ENCODE data around the gene SERPINC1.

The SERPINC1 gene

DNA sequence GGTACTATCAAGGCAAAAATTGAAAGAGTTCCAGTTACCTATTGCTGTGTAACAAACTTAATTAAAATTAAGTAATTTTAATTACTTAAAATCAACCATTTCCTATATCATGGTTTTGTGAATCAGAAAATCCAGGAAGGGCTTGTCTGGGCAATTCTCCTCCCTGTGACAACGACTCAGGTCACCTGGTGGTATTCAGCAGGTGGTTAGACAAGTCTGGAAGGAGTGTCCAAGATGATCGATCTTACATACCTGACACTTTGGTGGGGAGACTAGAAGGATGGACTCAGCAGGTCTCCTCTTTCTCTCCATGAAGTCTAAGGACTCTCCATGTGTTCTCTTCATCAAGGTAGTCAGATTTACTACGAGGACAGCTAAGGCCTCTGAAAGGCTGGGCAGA lies 22.9 kb downstream of the SERPINC1 start:
- Histone ChIP-seq H3K4me3 (ENCODE audit: control insufficient read depth in 1 of 7, extremely low read depth in 1 of 7, insufficient read depth in 4 of 7, low read depth in 2 of 7, low read length in 6 of 7) (no peak overlapping the region), H3K27ac (ENCODE audit: insufficient read depth in 1 of 2, low read depth in 1 of 2, low read length in 2 of 2, poor library complexity in 1 of 2, severe bottlenecking in 2 of 2) (no peak overlapping the region), H3K9me3 (ENCODE audit: control extremely low read depth in 1 of 5, control insufficient read depth in 4 of 5, insufficient read depth in 2 of 5, low read depth in 1 of 5, low read length in 4 of 5) (no peaks in the 10 kb centered on the region), H3K27me3 (replicated peaks in 2 of 5; ENCODE audit: control insufficient read depth in 4 of 5, insufficient read depth in 5 of 5, low read length in 4 of 5) (no peaks in the 10 kb centered on the region), H3K36me3 (ENCODE audit: control insufficient read depth in 4 of 4, insufficient read depth in 4 of 4, low read length in 3 of 4) (peaks cover 0 to 8% (median under 1%) of the 10 kb centered on the region in 4 experiments), H3K4me1 (ENCODE audit: control extremely low read depth in 1 of 4, control insufficient read depth in 4 of 4, insufficient read depth in 4 of 4, low read length in 3 of 4) (no peaks in the 10 kb centered on the region)
- WGBS (ENCODE audit: insufficient coverage), result 100% methylated on average over 1 of the region's 3 CpGs
- DNase-seq, result no peak
- POLR2A ChIA-PET, result no interaction called here
- CTCF ChIA-PET, result no interaction called here

DNA sequence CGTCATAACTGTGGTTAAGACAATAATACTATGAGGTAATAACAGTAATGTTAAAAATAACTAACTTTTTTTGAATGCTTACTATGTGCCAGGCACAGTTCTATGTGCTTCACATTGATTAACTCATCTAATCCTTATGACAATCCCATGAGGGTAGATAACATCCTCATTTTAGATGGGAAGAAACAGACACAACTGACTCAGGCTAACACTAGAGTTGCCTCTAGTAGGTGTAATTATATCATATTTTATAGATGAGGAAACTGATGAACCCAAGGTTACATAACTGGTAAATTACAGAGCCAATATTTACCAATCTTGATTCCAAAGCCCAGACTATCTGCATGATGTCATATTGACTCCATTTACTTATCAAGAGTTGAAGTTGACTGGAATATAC lies 23.5 kb downstream of the SERPINC1 start:
- no peak for DNase-seq
- no peaks in the 10 kb centered on the region for H3K9me3 ChIP-seq (ENCODE audit: control extremely low read depth in 1 of 5, control insufficient read depth in 4 of 5, insufficient read depth in 2 of 5, low read depth in 1 of 5, low read length in 4 of 5)
- ChIA-PET CTCF (no interaction called here), POLR2A (no interaction called here)
- H3K36me3 ChIP-seq (ENCODE audit: control insufficient read depth in 4 of 4, insufficient read depth in 4 of 4, low read length in 3 of 4), result peaks cover 0 to 8% (median under 1%) of the 10 kb centered on the region in 4 experiments
- no peak overlapping the region for H3K27ac ChIP-seq (ENCODE audit: insufficient read depth in 1 of 2, low read depth in 1 of 2, low read length in 2 of 2, poor library complexity in 1 of 2, severe bottlenecking in 2 of 2)
- no CpG with 5 or more reads among the region's 1 CpG for WGBS (ENCODE audit: insufficient coverage)
- no peaks in the 10 kb centered on the region for H3K27me3 ChIP-seq (replicated peaks in 2 of 5; ENCODE audit: control insufficient read depth in 4 of 5, insufficient read depth in 5 of 5, low read length in 4 of 5)
- H3K4me1 ChIP-seq (ENCODE audit: control extremely low read depth in 1 of 4, control insufficient read depth in 4 of 4, insufficient read depth in 4 of 4, low read length in 3 of 4), result no peaks in the 10 kb centered on the region
- no peak overlapping the region for H3K4me3 ChIP-seq (ENCODE audit: control insufficient read depth in 1 of 7, extremely low read depth in 1 of 7, insufficient read depth in 4 of 7, low read depth in 2 of 7, low read length in 6 of 7)

DNA sequence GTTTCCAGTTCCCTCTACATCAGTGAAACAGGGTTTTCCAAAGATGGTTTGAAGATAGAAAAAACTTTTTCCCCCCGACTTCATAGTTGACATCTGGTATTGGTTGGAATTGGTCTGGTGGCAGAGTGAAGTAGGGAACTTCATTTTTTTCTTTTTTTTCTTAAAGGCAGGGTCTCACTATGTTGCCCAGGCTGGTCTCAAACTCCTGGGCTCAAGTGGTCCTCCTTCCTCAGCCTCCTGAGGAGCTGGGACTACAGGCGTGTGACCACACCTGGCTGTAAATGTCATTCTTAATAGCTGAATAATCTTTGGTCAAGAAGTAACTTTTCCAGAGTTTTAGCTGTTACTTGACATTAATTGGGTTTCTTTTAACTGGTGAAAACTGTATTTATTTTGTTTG lies 27.2 kb downstream of the SERPINC1 start:
- Histone ChIP-seq H3K27me3 (replicated peaks in 2 of 5; ENCODE audit: control insufficient read depth in 4 of 5, insufficient read depth in 5 of 5, low read length in 4 of 5) (no peaks in the 10 kb centered on the region), H3K4me1 (ENCODE audit: control extremely low read depth in 1 of 4, control insufficient read depth in 4 of 4, insufficient read depth in 4 of 4, low read length in 3 of 4) (no peaks in the 10 kb centered on the region), H3K27ac (ENCODE audit: insufficient read depth in 1 of 2, low read depth in 1 of 2, low read length in 2 of 2, poor library complexity in 1 of 2, severe bottlenecking in 2 of 2) (no peak overlapping the region), H3K4me3 (ENCODE audit: control insufficient read depth in 1 of 7, extremely low read depth in 1 of 7, insufficient read depth in 4 of 7, low read depth in 2 of 7, low read length in 6 of 7) (no peak overlapping the region), H3K36me3 (ENCODE audit: control insufficient read depth in 4 of 4, insufficient read depth in 4 of 4, low read length in 3 of 4) (peaks cover 2 to 19% (median 15%) of the 10 kb centered on the region in 4 experiments), H3K9me3 (ENCODE audit: control extremely low read depth in 1 of 5, control insufficient read depth in 4 of 5, insufficient read depth in 2 of 5, low read depth in 1 of 5, low read length in 4 of 5) (no peaks in the 10 kb centered on the region)
- CTCF ChIA-PET, result no interaction called here
- no peak for DNase-seq
- POLR2A ChIA-PET, result no interaction called here
- WGBS (ENCODE audit: insufficient coverage), result 100% methylated on average over 1 of the region's 2 CpGs

GRCh38 chr1:173888749-173889148 lies 28.4 kb downstream of the SERPINC1 start:
- H3K9me3 ChIP-seq (ENCODE audit: control extremely low read depth in 1 of 5, control insufficient read depth in 4 of 5, insufficient read depth in 2 of 5, low read depth in 1 of 5, low read length in 4 of 5), result no peaks in the 10 kb centered on the region
- H3K4me1 ChIP-seq (ENCODE audit: control extremely low read depth in 1 of 4, control insufficient read depth in 4 of 4, insufficient read depth in 4 of 4, low read length in 3 of 4), result no peaks in the 10 kb centered on the region
- CTCF ChIA-PET, result interaction anchor here (0.6 to 1.1 kb wide), 3 partner anchors 15 to 1940 kb away, joined by 3 to 4 read pairs (median 3); no protein-coding TSS in a partner anchor
- peaks cover 2 to 17% (median 10%) of the 10 kb centered on the region in 4 experiments for H3K36me3 ChIP-seq (ENCODE audit: control insufficient read depth in 4 of 4, insufficient read depth in 4 of 4, low read length in 3 of 4)
- no peak overlapping the region for H3K4me3 ChIP-seq (ENCODE audit: control insufficient read depth in 1 of 7, extremely low read depth in 1 of 7, insufficient read depth in 4 of 7, low read depth in 2 of 7, low read length in 6 of 7)
- POLR2A ChIA-PET, result interaction anchor here (1.0 kb wide), 1 partner anchor 20 kb away, joined by 3 read pairs; no protein-coding TSS in a partner anchor
- no peak overlapping the region for H3K27ac ChIP-seq (ENCODE audit: insufficient read depth in 1 of 2, low read depth in 1 of 2, low read length in 2 of 2, poor library complexity in 1 of 2, severe bottlenecking in 2 of 2)
- H3K27me3 ChIP-seq (replicated peaks in 2 of 5; ENCODE audit: control insufficient read depth in 4 of 5, insufficient read depth in 5 of 5, low read length in 4 of 5), result no peaks in the 10 kb centered on the region
- DNase-seq, result no peak

GRCh38 chr1:173887627-173888026 lies 29.5 kb downstream of the SERPINC1 start:
- ChIA-PET CTCF (no interaction called here), POLR2A (no interaction called here)
- H3K27me3 ChIP-seq (replicated peaks in 2 of 5; ENCODE audit: control insufficient read depth in 4 of 5, insufficient read depth in 5 of 5, low read length in 4 of 5), result no peaks in the 10 kb centered on the region
- H3K27ac ChIP-seq (ENCODE audit: insufficient read depth in 1 of 2, low read depth in 1 of 2, low read length in 2 of 2, poor library complexity in 1 of 2, severe bottlenecking in 2 of 2), result no peak overlapping the region
- no peaks in the 10 kb centered on the region for H3K9me3 ChIP-seq (ENCODE audit: control extremely low read depth in 1 of 5, control insufficient read depth in 4 of 5, insufficient read depth in 2 of 5, low read depth in 1 of 5, low read length in 4 of 5)
- no peaks in the 10 kb centered on the region for H3K4me1 ChIP-seq (ENCODE audit: control extremely low read depth in 1 of 4, control insufficient read depth in 4 of 4, insufficient read depth in 4 of 4, low read length in 3 of 4)
- no peak overlapping the region for H3K4me3 ChIP-seq (ENCODE audit: control insufficient read depth in 1 of 7, extremely low read depth in 1 of 7, insufficient read depth in 4 of 7, low read depth in 2 of 7, low read length in 6 of 7)
- peaks cover 2 to 17% (median 10%) of the 10 kb centered on the region in 4 experiments for H3K36me3 ChIP-seq (ENCODE audit: control insufficient read depth in 4 of 4, insufficient read depth in 4 of 4, low read length in 3 of 4)
- WGBS (ENCODE audit: insufficient coverage), result 96% methylated on average over 2 of the region's 2 CpGs
- no peak for DNase-seq

GRCh38 chr1:173886746-173887611 lies 30.1 kb downstream of the SERPINC1 start:
- 60% methylated on average over 2 of the region's 4 CpGs for WGBS (ENCODE audit: insufficient coverage)
- CTCF ChIA-PET, result no interaction called here
- Histone ChIP-seq H3K27ac (ENCODE audit: insufficient read depth in 1 of 2, low read depth in 1 of 2, low read length in 2 of 2, poor library complexity in 1 of 2, severe bottlenecking in 2 of 2) (no peak overlapping the region), H3K27me3 (replicated peaks in 2 of 5; ENCODE audit: control insufficient read depth in 4 of 5, insufficient read depth in 5 of 5, low read length in 4 of 5) (no peaks in the 10 kb centered on the region), H3K4me1 (ENCODE audit: control extremely low read depth in 1 of 4, control insufficient read depth in 4 of 4, insufficient read depth in 4 of 4, low read length in 3 of 4) (no peaks in the 10 kb centered on the region), H3K9me3 (ENCODE audit: control extremely low read depth in 1 of 5, control insufficient read depth in 4 of 5, insufficient read depth in 2 of 5, low read depth in 1 of 5, low read length in 4 of 5) (no peaks in the 10 kb centered on the region), H3K4me3 (ENCODE audit: control insufficient read depth in 1 of 7, extremely low read depth in 1 of 7, insufficient read depth in 4 of 7, low read depth in 2 of 7, low read length in 6 of 7) (no peak overlapping the region), H3K36me3 (ENCODE audit: control insufficient read depth in 4 of 4, insufficient read depth in 4 of 4, low read length in 3 of 4) (peaks cover 2 to 17% (median 10%) of the 10 kb centered on the region in 4 experiments)
- POLR2A ChIA-PET, result no interaction called here
- no peak for DNase-seq

DNA sequence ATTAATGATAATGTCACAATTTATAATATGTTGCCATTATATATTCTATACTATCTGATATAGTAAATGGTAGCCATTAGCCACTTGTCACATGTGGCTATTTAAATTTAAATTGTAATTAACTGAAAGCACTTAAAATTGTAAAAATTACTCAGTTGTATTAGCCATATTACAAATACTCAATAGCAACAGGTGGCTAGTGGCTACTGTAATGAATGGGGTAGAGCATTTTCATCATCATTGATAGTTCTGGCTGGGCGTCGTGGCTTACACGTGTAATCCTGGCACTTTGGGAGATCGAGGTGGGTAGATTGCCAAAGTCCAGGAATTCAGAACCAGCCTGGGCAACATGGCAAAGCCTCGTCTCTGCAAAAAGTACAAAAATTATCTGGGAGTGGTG lies 32.4 kb downstream of the SERPINC1 start:
- ChIA-PET POLR2A (no interaction called here), CTCF (no interaction called here)
- no peak overlapping the region for H3K4me3 ChIP-seq (ENCODE audit: control insufficient read depth in 1 of 7, extremely low read depth in 1 of 7, insufficient read depth in 4 of 7, low read depth in 2 of 7, low read length in 6 of 7)

More for the DNA sequence above, 32.4 kb downstream of the SERPINC1 start:
- Histone ChIP-seq H3K9me3 (ENCODE audit: control extremely low read depth in 1 of 5, control insufficient read depth in 4 of 5, insufficient read depth in 2 of 5, low read depth in 1 of 5, low read length in 4 of 5) (no peaks in the 10 kb centered on the region), H3K4me1 (ENCODE audit: control extremely low read depth in 1 of 4, control insufficient read depth in 4 of 4, insufficient read depth in 4 of 4, low read length in 3 of 4) (no peaks in the 10 kb centered on the region), H3K27ac (ENCODE audit: insufficient read depth in 1 of 2, low read depth in 1 of 2, low read length in 2 of 2, poor library complexity in 1 of 2, severe bottlenecking in 2 of 2) (no peak overlapping the region), H3K27me3 (replicated peaks in 2 of 5; ENCODE audit: control insufficient read depth in 4 of 5, insufficient read depth in 5 of 5, low read length in 4 of 5) (no peaks in the 10 kb centered on the region), H3K36me3 (ENCODE audit: control insufficient read depth in 4 of 4, insufficient read depth in 4 of 4, low read length in 3 of 4) (peaks cover 2 to 20% (median 14%) of the 10 kb centered on the region in 4 experiments)
- no peak for DNase-seq
- 97% methylated on average over 5 of the region's 5 CpGs for WGBS (ENCODE audit: insufficient coverage)

All from common myeloid progenitor, CD34-positive (primary cell).